ENCODE measurements around the gene CHST9. TPM values are rescaled to one million over a fixed set of nuclear protein-coding genes. Genes with fewer than 3 reads are reported as not detected.
"Not testable (repeated sequence)": the region's sequence is repeated elsewhere in the genome, so short reads cannot be mapped to it uniquely, and the experiment has no call there.

Gene CHST9
- 11.1 TPM for polyA plus RNA-seq
- long read RNA-seq, donor 1 = 0 reads
- long read RNA-seq, donor 2, partial matches to known transcripts = 0 of 3 reads
- long read RNA-seq, donor 2, other reads (novel, unspliced or antisense) = 0 of 3 reads
- long read RNA-seq, donor 3 = 0 reads
- long read RNA-seq, donor 4, full-length matches to known transcripts = 3 of 3 reads
- long read RNA-seq, donor 4, partial matches to known transcripts = 0 of 3 reads
- long read RNA-seq, donor 4, other reads (novel, unspliced or antisense) = 0 of 3 reads
- long read RNA-seq, donor 5, partial matches to known transcripts = 0 of 1 reads
- long read RNA-seq, donor 5, other reads (novel, unspliced or antisense) = 0 of 1 reads
- long read RNA-seq, donor 6, full-length matches to known transcripts = 5 of 5 reads
- long read RNA-seq, donor 6, partial matches to known transcripts = 0 of 5 reads
- long read RNA-seq, donor 6, other reads (novel, unspliced or antisense) = 0 of 5 reads
- long read RNA-seq, donor 7, full-length matches to known transcripts = 2 of 2 reads
- long read RNA-seq, donor 7, partial matches to known transcripts = 0 of 2 reads
- long read RNA-seq, donor 7, other reads (novel, unspliced or antisense) = 0 of 2 reads
- long read RNA-seq, donor 8, full-length matches to known transcripts = 6 of 6 reads
- long read RNA-seq, donor 8, partial matches to known transcripts = 0 of 6 reads
- long read RNA-seq, donor 8, other reads (novel, unspliced or antisense) = 0 of 6 reads
- long read RNA-seq, donor 9, transcript CHST9-202 (5 exons, 2,043 nt) = major isoform, 5 of 5 reads
- long read RNA-seq, donor 9, partial matches to known transcripts = 0 of 5 reads
- long read RNA-seq, donor 9, other reads (novel, unspliced or antisense) = 0 of 5 reads
- long read RNA-seq, donor 10, transcript CHST9-202 (5 exons, 2,043 nt) = major isoform, 8 of 8 reads
- long read RNA-seq, donor 10, partial matches to known transcripts = 0 of 8 reads
- long read RNA-seq, donor 10, other reads (novel, unspliced or antisense) = 0 of 8 reads
- long read RNA-seq, donor 11, partial matches to known transcripts = 0 of 3 reads
- long read RNA-seq, donor 11, other reads (novel, unspliced or antisense) = 0 of 3 reads

GRCh38 chr18:27185025-27185763 is at the start of gene CHST9:
Gene CHST9, minus strand, starts transcription at chr18:27185308. Its CDS starts 42,499 bp downstream, at chr18:27142809.
- Histone ChIP-seq H3K27me3 (ENCODE audit: control insufficient read depth, insufficient read depth, low read length) (peaks cover 18% of the 10 kb centered on the region), H3K36me3 (ENCODE audit: control insufficient read depth, insufficient read depth, low read length) (no peaks in the 10 kb centered on the region), H3K4me1 (ENCODE audit: control insufficient read depth, insufficient read depth, low read length) (peaks cover 4% of the 10 kb centered on the region), H3K4me3 (ENCODE audit: low read length) (peak within 1 kb of the TSS; percentile 33), H3K27ac (ENCODE audit: low read length) (no peak within 1 kb of the TSS), H3K9me3 (ENCODE audit: control insufficient read depth, low read depth, low read length) (no peaks in the 10 kb centered on the region)
- peak in 1 of 2 donors; percentile 32 for DNase-seq
- 20% methylated on average over 1 of the region's 67 CpGs for WGBS (ENCODE audit: insufficient coverage, low lambda C conversion rate)

- H3K36me3 ChIP-seq (ENCODE audit: control insufficient read depth, insufficient read depth, low read length); DNase-seq: not testable (repeated sequence)
Measured at GRCh38 chr18:27232355-27232754, 47.2 kb upstream of the CHST9 start.

GRCh38 chr18:27231671-27232070 is 46.6 kb upstream of the CHST9 start:
- H3K27me3 ChIP-seq (ENCODE audit: control insufficient read depth, insufficient read depth, low read length); DNase-seq; H3K27ac ChIP-seq (ENCODE audit: low read length); H3K4me3 ChIP-seq (ENCODE audit: low read length); H3K9me3 ChIP-seq (ENCODE audit: control insufficient read depth, low read depth, low read length); H3K36me3 ChIP-seq (ENCODE audit: control insufficient read depth, insufficient read depth, low read length): not testable (repeated sequence)
- WGBS (ENCODE audit: insufficient coverage, low lambda C conversion rate) = no CpG with 5 or more reads among the region's 6 CpGs
- H3K4me1 ChIP-seq (ENCODE audit: control insufficient read depth, insufficient read depth, low read length) = peaks cover 13% of the 10 kb centered on the region

More at GRCh38 chr18:27232355-27232754, 47.2 kb upstream of the CHST9 start:
- WGBS (ENCODE audit: insufficient coverage, low lambda C conversion rate) = no CpG with 5 or more reads among the region's 6 CpGs
- not testable (repeated sequence) for H3K4me3 ChIP-seq (ENCODE audit: low read length); H3K27me3 ChIP-seq (ENCODE audit: control insufficient read depth, insufficient read depth, low read length); H3K27ac ChIP-seq (ENCODE audit: low read length); H3K9me3 ChIP-seq (ENCODE audit: control insufficient read depth, low read depth, low read length)
- H3K4me1 ChIP-seq (ENCODE audit: control insufficient read depth, insufficient read depth, low read length) = peaks cover 13% of the 10 kb centered on the region

GRCh38 chr18:27231221-27231620 is 46.1 kb upstream of the CHST9 start:
- H3K9me3 ChIP-seq (ENCODE audit: control insufficient read depth, low read depth, low read length); H3K27ac ChIP-seq (ENCODE audit: low read length); H3K36me3 ChIP-seq (ENCODE audit: control insufficient read depth, insufficient read depth, low read length); H3K4me3 ChIP-seq (ENCODE audit: low read length); H3K27me3 ChIP-seq (ENCODE audit: control insufficient read depth, insufficient read depth, low read length); DNase-seq: not testable (repeated sequence)
- H3K4me1 ChIP-seq (ENCODE audit: control insufficient read depth, insufficient read depth, low read length) = peaks cover 12% of the 10 kb centered on the region
- 80% methylated on average over 1 of the region's 5 CpGs for WGBS (ENCODE audit: insufficient coverage, low lambda C conversion rate)

- H3K27me3 ChIP-seq (ENCODE audit: control insufficient read depth, insufficient read depth, low read length) = no peaks in the 10 kb centered on the region
- H3K4me1 ChIP-seq (ENCODE audit: control insufficient read depth, insufficient read depth, low read length) = no peaks in the 10 kb centered on the region
- H3K36me3 ChIP-seq (ENCODE audit: control insufficient read depth, insufficient read depth, low read length) = no peaks in the 10 kb centered on the region
- no peak overlapping the region for H3K27ac ChIP-seq (ENCODE audit: low read length)
- H3K9me3 ChIP-seq (ENCODE audit: control insufficient read depth, low read depth, low read length) = no peaks in the 10 kb centered on the region
- whole genome bisulfite sequencing (ENCODE audit: insufficient coverage, low lambda C conversion rate) = 100% methylated on average over 1 of the region's 1 CpG
- no peak overlapping the region for H3K4me3 ChIP-seq (ENCODE audit: low read length)
- DNase-seq = no peak
Measured at GRCh38 chr18:27227721-27228120, 42.6 kb upstream of the CHST9 start.

- Histone ChIP-seq H3K4me1 (ENCODE audit: control insufficient read depth, insufficient read depth, low read length) (no peaks in the 10 kb centered on the region), H3K4me3 (ENCODE audit: low read length) (no peak overlapping the region), H3K27ac (ENCODE audit: low read length) (no peak overlapping the region), H3K27me3 (ENCODE audit: control insufficient read depth, insufficient read depth, low read length) (no peaks in the 10 kb centered on the region), H3K9me3 (ENCODE audit: control insufficient read depth, low read depth, low read length) (no peaks in the 10 kb centered on the region), H3K36me3 (ENCODE audit: control insufficient read depth, insufficient read depth, low read length) (no peaks in the 10 kb centered on the region)
- DNase-seq = no peak
- WGBS (ENCODE audit: insufficient coverage, low lambda C conversion rate) = 70% methylated on average over 2 of the region's 5 CpGs
Measured at GRCh38 chr18:27226556-27227075, 41.5 kb upstream of the CHST9 start.

- H3K27ac ChIP-seq (ENCODE audit: low read length) = no peak overlapping the region
- 100% methylated on average over 1 of the region's 7 CpGs for WGBS (ENCODE audit: insufficient coverage, low lambda C conversion rate)
- H3K27me3 ChIP-seq (ENCODE audit: control insufficient read depth, insufficient read depth, low read length) = no peaks in the 10 kb centered on the region
- H3K4me3 ChIP-seq (ENCODE audit: low read length) = no peak overlapping the region
- H3K36me3 ChIP-seq (ENCODE audit: control insufficient read depth, insufficient read depth, low read length) = no peaks in the 10 kb centered on the region
- no peaks in the 10 kb centered on the region for H3K9me3 ChIP-seq (ENCODE audit: control insufficient read depth, low read depth, low read length)
- no peaks in the 10 kb centered on the region for H3K4me1 ChIP-seq (ENCODE audit: control insufficient read depth, insufficient read depth, low read length)
- DNase-seq = no peak
Measured at GRCh38 chr18:27225947-27226481, 40.9 kb upstream of the CHST9 start.

GRCh38 chr18:27223526-27224291 is 38.6 kb upstream of the CHST9 start:
- no peaks in the 10 kb centered on the region for H3K9me3 ChIP-seq (ENCODE audit: control insufficient read depth, low read depth, low read length)
- WGBS (ENCODE audit: insufficient coverage, low lambda C conversion rate) = no CpG with 5 or more reads among the region's 4 CpGs
- H3K4me3 ChIP-seq (ENCODE audit: low read length) = no peak overlapping the region
- no peaks in the 10 kb centered on the region for H3K27me3 ChIP-seq (ENCODE audit: control insufficient read depth, insufficient read depth, low read length)
- H3K4me1 ChIP-seq (ENCODE audit: control insufficient read depth, insufficient read depth, low read length) = no peaks in the 10 kb centered on the region
- no peaks in the 10 kb centered on the region for H3K36me3 ChIP-seq (ENCODE audit: control insufficient read depth, insufficient read depth, low read length)
- no peak overlapping the region for H3K27ac ChIP-seq (ENCODE audit: low read length)
- DNase-seq = no peak

GRCh38 chr18:27214831-27215230 is 29.7 kb upstream of the CHST9 start:
- no peaks in the 10 kb centered on the region for H3K9me3 ChIP-seq (ENCODE audit: control insufficient read depth, low read depth, low read length)
- no peaks in the 10 kb centered on the region for H3K4me1 ChIP-seq (ENCODE audit: control insufficient read depth, insufficient read depth, low read length)
- no peaks in the 10 kb centered on the region for H3K27me3 ChIP-seq (ENCODE audit: control insufficient read depth, insufficient read depth, low read length)
- no peak overlapping the region for H3K4me3 ChIP-seq (ENCODE audit: low read length)
- no peak for DNase-seq
- H3K36me3 ChIP-seq (ENCODE audit: control insufficient read depth, insufficient read depth, low read length) = no peaks in the 10 kb centered on the region
- WGBS (ENCODE audit: insufficient coverage, low lambda C conversion rate) = 60% methylated on average over 1 of the region's 1 CpG
- no peak overlapping the region for H3K27ac ChIP-seq (ENCODE audit: low read length)
